Activated CD4-positive, alpha-beta T cell treated with anti-CD3 and anti-CD28 coated beads, Interleukin-2, amount 10 ng/mL, durations not matched to agents 24 days and 14 days (primary cell): Measurements from ENCODE around the gene MED12L. TPM values are rescaled to one million over a fixed set of nuclear protein-coding genes. Genes with fewer than 3 reads are reported as not detected.
A peak's percentile ranks its signal among the peaks of the same experiment; 100 is the strongest.

Experiments
- DNase-seq: peaks from one replicate; pipeline ENCODE4 v3.0.0; 2022
- H3K27ac Mint-ChIP-seq: one replicate; pipeline ENCODE4 v1.8.0; 2022; ENCODE audit warnings: mild to moderate bottlenecking, mixed read lengths
- H3K27me3 Mint-ChIP-seq: one replicate; pipeline ENCODE4 v1.8.0; 2022; ENCODE audit warnings: mixed read lengths
- H3K36me3 Mint-ChIP-seq: one replicate; pipeline ENCODE4 v1.8.0; 2022; ENCODE audit warnings: low read depth, mild to moderate bottlenecking, mixed read lengths
- H3K4me1 Mint-ChIP-seq: one replicate; pipeline ENCODE4 v1.8.0; 2021; ENCODE audit warnings: mixed read lengths
- H3K4me3 Mint-ChIP-seq: one replicate; pipeline ENCODE4 v1.8.0; 2022; ENCODE audit warnings: mild to moderate bottlenecking, moderate library complexity, mixed read lengths
- H3K9me3 Mint-ChIP-seq: one replicate; pipeline ENCODE4 v1.8.0; 2021; ENCODE audit warnings: mixed read lengths
- intact Hi-C: fragments of 100-400 bp; cut with micrococcal nuclease; formaldehyde crosslinking; loops from one replicate; pipeline ENCODE4 v1.15.1; 2023
- total RNA-seq: library from RNA; stranded (reverse); gene quantifications from 2 replicates; pipeline ENCODE4 v1.2.3, GENCODE V29; 2022

MED12L gene
- total RNA-seq, 1 donor from 2014 or later, result 4.9 TPM

DNA sequence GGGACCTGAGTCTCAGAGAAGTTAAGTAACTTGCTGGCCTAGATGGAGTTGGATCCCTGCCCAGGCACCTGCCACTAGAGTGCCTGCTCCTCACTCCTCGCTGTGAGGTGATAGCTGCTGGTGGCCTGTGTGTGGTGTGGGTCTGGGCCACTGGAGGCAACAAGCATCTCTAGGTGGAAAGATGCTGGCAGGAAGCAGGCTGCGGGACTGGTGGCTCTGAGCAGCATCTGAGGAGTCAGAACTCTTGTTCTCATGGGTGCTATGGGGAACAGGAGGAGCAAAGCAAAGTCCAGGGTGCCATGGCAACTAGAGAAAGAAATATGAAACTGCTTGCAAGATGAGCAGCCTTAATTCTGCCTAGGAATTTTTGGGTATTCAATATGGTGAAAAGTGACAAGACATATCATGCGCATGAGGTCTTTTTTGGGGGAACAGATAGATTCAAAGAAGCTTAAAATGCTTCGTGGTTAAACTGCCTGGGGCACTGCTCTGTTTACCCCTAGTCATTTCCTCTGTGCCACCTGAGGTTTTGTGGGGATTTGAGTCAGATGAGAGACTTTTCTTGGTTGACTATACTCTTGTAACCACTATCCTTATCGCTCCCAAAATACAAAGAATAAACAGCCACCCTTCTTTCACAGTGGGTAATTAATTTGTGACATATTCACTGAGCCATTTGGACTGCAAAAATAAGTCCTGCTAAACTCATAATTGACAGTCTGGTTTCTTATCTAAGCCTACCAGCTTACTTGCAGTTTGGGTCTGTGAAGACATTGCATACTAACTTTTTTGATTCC, 50.3 kb downstream of the MED12L start:
- Mint-ChIP-seq H3K4me1 (peaks cover 17% of the 10 kb centered on the region), H3K36me3 (no peaks in the 10 kb centered on the region), H3K4me3 (no peak overlapping the region), H3K9me3 (no peaks in the 10 kb centered on the region), H3K27ac (peak overlapping the region; percentile 82), H3K27me3 (peaks cover 22% of the 10 kb centered on the region)
- intact Hi-C loops, result no loop called here
- DNase-seq, result peak; percentile 81

DNA sequence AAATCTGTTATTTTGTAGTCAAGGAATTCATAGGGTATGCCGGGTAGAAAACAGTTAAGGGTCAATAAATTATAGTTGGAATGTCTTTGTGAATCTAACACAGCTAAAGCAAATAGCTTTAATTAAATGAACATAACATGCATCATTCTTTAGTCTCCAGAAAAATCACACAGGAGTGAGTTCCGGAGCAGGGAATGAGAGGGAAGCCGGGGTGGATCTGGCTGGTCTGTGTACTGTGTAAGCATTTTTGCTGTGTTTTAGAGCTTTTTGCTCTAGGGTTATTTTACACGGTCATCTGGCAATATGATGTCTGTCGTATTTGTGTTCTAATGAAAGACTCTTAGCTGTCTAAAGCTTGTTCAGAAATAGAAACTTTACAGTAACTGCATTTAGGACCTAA, 57.5 kb downstream of the MED12L start:
- no peaks in the 10 kb centered on the region for H3K9me3 Mint-ChIP-seq
- intact Hi-C loops, result no loop called here
- no peak for DNase-seq

DNA sequence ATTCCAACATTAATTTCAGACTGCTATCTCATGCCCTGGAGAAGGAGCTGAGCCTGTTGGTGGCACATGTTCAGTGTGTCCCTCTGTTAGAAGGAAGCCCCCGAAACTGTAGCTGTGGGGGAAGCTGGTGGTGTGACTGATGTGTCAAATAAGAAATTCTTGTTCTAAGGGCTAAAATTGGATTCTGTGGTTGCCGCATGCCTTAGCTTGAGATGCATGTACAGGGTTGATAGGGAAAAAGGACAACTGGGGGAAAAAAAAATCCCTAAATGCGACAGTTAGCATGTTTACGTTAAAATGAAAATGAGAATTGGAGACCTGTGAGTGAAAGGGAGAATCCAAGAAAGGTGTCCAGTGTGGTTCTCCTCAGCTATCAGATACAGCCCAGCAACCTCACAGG, 58.6 kb downstream of the MED12L start:
- H3K27ac Mint-ChIP-seq, result no peak overlapping the region
- H3K27me3 Mint-ChIP-seq, result peaks cover 29% of the 10 kb centered on the region
- no peak for DNase-seq
- no peaks in the 10 kb centered on the region for H3K36me3 Mint-ChIP-seq
- intact Hi-C loops, result no loop called here
- H3K4me3 Mint-ChIP-seq, result no peak overlapping the region
- H3K4me1 Mint-ChIP-seq, result no peaks in the 10 kb centered on the region
- no peaks in the 10 kb centered on the region for H3K9me3 Mint-ChIP-seq

More for the DNA sequence above, 57.5 kb downstream of the MED12L start:
- Mint-ChIP-seq H3K4me3 (no peak overlapping the region), H3K27me3 (peaks cover 32% of the 10 kb centered on the region), H3K36me3 (no peaks in the 10 kb centered on the region), H3K4me1 (no peaks in the 10 kb centered on the region), H3K27ac (no peak overlapping the region)

DNA sequence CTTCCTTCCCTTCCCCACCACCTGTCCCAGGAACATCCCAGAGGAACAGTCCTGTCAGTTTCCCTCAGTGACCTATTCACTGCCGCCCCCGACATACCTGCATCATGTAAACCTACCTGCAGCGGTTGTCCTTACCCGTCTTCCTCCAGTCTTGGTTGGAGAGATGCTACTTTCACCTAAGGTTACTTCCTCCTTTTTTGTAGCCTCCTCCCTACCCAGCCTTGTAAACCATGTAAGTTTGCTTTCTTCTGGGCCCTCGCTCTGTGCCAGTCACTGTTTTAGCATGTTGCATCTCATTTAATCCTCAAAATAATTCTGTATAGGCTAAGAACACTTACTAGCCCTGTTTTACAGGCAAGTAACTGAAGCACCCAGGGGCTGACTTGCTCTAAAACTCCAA, 59.3 kb downstream of the MED12L start:
- no peak for DNase-seq
- Mint-ChIP-seq H3K9me3 (no peaks in the 10 kb centered on the region), H3K4me3 (no peak overlapping the region), H3K27ac (no peak overlapping the region), H3K36me3 (no peaks in the 10 kb centered on the region), H3K4me1 (no peaks in the 10 kb centered on the region), H3K27me3 (peaks cover 29% of the 10 kb centered on the region)
- intact Hi-C loops, result no loop called here

DNA sequence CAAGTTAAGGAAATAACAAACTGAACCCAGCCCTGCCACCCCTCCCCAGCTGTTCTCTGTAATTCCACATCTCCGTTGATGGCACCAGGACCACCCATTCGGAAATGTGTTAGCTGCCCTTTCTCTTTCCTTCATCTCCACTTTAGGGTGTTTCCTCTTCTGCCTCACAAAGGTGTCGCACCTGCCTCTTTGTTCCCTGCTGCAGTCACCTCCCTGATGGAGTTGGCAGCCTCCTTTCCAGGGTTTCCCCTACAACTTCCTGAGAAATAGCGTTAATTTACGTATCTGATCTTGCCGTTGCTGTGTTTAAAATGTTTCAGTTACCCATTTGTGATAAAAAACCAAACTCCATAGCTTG, 60.2 kb downstream of the MED12L start:
- H3K27me3 Mint-ChIP-seq, result peaks cover 29% of the 10 kb centered on the region

DNA sequence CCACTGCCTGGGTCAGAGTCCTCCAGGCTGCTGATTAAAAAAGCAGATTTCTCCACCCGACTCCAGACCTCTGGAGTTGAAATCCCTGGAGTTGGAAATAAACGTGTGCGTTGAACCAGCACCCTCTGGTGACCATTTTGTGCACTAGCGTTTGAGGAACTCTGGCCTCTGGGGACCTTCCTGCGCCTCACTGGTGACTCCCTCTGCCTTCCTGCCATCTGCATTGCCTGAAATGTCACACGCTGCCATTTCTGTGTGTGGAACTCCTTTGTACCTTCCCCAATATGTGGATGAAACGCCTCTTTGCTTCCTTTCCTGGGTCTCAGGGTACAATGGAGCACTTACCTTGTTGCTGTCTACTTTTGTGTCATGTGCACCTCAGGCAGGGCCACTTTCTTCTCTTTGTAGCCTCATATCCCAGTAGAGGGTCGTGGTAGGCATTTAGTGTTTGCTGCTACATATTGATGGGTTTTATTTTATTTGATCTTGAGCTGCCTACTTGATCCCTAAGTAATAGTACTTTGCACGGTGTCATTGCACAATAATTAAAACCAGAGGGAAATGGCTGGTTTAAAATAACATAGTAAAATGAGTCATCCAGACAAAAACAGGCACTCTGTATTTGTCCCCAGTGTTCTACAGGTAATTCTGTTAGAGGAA, 60.7 kb downstream of the MED12L start:
- Mint-ChIP-seq H3K9me3 (no peaks in the 10 kb centered on the region), H3K27me3 (peaks cover 29% of the 10 kb centered on the region), H3K4me3 (no peak overlapping the region), H3K27ac (no peak overlapping the region), H3K4me1 (no peaks in the 10 kb centered on the region), H3K36me3 (no peaks in the 10 kb centered on the region)
- DNase-seq, result peak; percentile 86
- intact Hi-C loops, result loop anchor here (1.0 to 2.0 kb wide), 7 partner anchors 10 to 617 kb away; no protein-coding TSS in a partner anchor

More for the DNA sequence above, 60.2 kb downstream of the MED12L start:
- intact Hi-C loops, result loop anchor here (1.0 to 2.0 kb wide), 7 partner anchors 11 to 617 kb away; no protein-coding TSS in a partner anchor
- Mint-ChIP-seq H3K9me3 (no peaks in the 10 kb centered on the region), H3K36me3 (no peaks in the 10 kb centered on the region), H3K4me1 (no peaks in the 10 kb centered on the region), H3K4me3 (no peak overlapping the region), H3K27ac (no peak overlapping the region)
- DNase-seq, result no peak

DNA sequence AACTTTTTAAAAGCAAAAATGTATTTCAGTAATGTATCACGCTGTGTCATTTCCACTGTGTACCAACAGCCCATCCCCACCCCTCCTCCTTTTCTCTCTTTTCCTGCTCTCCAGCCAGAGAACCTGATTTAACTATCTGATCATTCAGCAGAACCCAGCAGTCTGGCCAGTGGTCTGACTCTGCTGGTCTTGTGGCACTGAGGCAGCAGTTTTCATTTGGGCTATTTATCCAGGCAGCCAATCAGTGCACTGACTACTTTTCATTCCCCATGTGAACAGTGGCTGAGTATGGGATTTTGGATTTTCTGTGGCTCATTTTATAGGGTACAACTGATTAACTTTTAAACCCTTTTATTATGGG, 61.2 kb downstream of the MED12L start:
- Mint-ChIP-seq H3K9me3 (no peaks in the 10 kb centered on the region), H3K36me3 (no peaks in the 10 kb centered on the region), H3K4me3 (no peak overlapping the region), H3K27ac (no peak overlapping the region), H3K27me3 (peaks cover 29% of the 10 kb centered on the region), H3K4me1 (no peaks in the 10 kb centered on the region)
- no peak for DNase-seq
- intact Hi-C loops, result loop anchor here (1.0 to 2.0 kb wide), 7 partner anchors 10 to 618 kb away; no protein-coding TSS in a partner anchor

DNA sequence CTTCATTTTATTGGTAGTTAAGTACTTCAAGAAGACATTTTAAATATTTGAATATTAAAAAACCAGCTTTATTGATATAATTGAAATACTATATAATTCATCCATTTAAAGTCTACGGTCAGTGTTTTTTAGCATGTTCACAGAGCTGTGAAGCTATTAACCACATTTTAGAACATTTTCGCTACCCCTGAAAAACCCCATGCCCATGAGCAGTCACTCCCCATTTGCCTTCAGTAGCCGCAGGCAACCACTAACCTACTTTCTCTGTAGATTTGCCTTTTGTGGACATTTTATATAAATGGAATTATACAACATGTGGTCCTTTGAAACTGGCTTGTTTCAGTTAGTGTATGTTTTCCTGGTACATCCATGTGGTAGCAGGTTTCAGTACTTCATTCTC, 61.8 kb downstream of the MED12L start:
- no peaks in the 10 kb centered on the region for H3K9me3 Mint-ChIP-seq
- peaks cover 25% of the 10 kb centered on the region for H3K27me3 Mint-ChIP-seq
- intact Hi-C loops, result loop anchor here (2.0 kb wide), 1 partner anchor 618 kb away; no protein-coding TSS in a partner anchor
- DNase-seq, result no peak
- no peaks in the 10 kb centered on the region for H3K4me1 Mint-ChIP-seq
- H3K27ac Mint-ChIP-seq, result no peak overlapping the region
- H3K4me3 Mint-ChIP-seq, result no peak overlapping the region
- no peaks in the 10 kb centered on the region for H3K36me3 Mint-ChIP-seq

DNA sequence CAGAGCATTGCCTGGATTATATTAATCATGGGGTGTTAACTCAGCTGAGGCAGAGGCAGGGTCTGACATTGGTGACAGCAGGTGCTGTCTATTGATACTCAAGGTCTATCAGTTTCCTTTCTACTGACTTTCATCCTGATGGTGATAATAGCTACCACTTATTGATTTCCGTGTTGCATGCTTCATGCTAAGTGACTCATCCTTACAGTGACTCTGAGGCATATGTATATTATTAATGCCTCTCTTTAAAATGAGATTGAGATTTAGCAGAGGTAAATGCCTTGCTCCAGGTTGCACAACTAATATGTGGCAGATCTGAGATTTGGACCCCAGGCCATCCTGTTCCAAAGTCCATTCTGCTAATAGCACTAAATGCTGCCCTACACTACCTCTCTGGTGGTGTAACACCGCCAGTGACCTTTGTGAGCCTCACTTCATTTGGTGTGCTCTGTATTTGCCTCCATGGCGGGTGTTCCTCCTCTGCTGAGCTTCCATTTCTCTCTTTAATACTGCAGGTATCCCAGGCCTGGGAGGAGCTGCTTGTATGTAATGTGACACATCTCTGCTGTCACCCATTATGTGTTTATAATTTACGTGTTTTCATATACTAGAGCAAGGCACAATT, 67.1 kb downstream of the MED12L start:
- H3K9me3 Mint-ChIP-seq, result no peaks in the 10 kb centered on the region
- peaks cover 10% of the 10 kb centered on the region for H3K27me3 Mint-ChIP-seq
- no peak overlapping the region for H3K4me3 Mint-ChIP-seq
- no peak overlapping the region for H3K27ac Mint-ChIP-seq
- H3K36me3 Mint-ChIP-seq, result no peaks in the 10 kb centered on the region
- H3K4me1 Mint-ChIP-seq, result no peaks in the 10 kb centered on the region
- intact Hi-C loops, result no loop called here
- no peak for DNase-seq

DNA sequence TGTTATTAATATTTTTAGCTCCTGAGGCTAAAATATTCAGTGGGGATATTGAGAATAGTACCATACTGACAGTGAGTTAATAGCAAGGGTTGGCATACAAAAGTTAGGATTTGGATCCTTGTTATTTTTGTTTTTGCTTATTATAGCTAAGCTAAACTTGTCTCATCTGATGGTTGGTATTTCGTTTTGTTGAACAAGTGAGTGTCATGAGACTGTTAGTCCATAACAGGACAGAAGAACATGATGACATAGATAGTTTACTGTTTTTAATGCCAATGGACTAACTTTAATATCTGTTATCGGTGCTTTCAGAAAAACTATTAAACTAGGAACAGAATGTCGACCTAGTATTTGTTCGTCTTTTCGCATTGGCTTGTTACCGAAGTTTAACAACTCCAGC, 69.1 kb downstream of the MED12L start:
- Mint-ChIP-seq H3K27ac (no peak overlapping the region), H3K27me3 (peaks cover 10% of the 10 kb centered on the region), H3K4me3 (no peak overlapping the region), H3K9me3 (no peaks in the 10 kb centered on the region), H3K36me3 (no peaks in the 10 kb centered on the region), H3K4me1 (no peaks in the 10 kb centered on the region)
- DNase-seq, result no peak
- intact Hi-C loops, result no loop called here

DNA sequence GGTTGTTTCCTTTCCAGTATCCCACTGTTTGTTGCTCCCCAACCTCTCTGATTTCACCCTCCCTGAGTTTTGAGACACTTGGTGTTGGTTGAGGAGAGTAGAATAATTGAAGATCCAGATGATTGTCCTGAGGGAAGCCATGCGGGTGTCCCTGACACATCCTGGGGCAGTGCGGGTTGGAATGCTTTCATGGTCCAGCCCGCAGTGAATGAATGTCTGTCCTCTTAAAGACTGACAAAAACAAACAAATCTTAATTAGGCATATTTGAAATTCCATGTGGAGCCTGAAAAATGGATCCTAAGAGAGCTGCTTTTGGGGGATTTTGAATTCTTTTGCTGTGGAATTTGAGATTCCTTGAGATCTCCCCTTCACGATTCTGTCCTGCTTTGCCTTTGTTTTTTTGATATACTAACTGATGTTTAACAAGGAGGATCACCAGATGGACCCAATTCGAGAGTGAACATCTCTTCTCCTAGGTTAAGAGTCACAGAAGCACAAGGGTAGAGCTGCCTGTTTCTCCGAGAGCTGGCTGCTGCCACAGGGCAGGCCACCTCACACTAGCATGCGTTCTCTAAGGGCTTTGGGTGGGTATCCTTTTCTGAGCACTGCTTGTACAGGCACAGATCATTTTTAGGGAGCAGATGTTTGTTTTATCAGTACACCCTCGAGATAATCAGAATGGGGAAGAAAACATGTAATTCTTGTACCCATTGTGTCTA, 70.1 kb downstream of the MED12L start:
- Mint-ChIP-seq H3K27me3 (peaks cover 11% of the 10 kb centered on the region), H3K36me3 (no peaks in the 10 kb centered on the region), H3K9me3 (no peaks in the 10 kb centered on the region), H3K27ac (no peak overlapping the region), H3K4me3 (no peak overlapping the region), H3K4me1 (no peaks in the 10 kb centered on the region)
- intact Hi-C loops, result loop anchor here (1.0 kb wide), 1 partner anchor 9 kb away; no protein-coding TSS in a partner anchor
- no peak for DNase-seq

DNA sequence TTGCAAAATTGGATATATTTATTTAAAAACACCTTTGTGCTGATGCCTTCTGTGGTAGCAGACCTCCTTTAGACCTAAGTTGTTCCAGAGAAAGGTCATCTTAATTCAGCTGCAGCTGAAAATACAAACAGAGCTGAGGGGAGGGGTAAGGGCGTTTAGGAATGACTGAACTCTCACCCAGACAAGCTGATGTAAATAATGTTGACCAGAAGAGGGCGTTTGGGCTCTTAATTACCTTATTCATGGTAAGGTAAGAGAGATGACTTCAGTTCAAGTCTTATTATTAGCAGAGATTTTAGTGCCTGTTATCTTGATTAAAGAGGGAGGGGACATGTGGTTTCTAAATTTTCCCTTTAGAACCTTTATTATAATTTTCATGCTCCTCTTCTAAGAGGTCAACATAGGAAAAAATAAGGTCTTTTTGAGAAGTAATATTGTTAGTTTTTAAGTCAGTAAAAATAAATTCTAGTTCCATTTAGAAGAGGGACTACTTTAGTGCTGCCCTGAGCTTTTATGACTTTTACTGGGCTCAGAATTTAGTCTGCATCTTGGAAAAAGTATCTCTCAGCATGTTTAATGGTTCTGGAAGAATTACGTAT, 71.3 kb downstream of the MED12L start:
- Mint-ChIP-seq H3K4me1 (no peaks in the 10 kb centered on the region), H3K27ac (no peak overlapping the region), H3K36me3 (no peaks in the 10 kb centered on the region), H3K4me3 (no peak overlapping the region), H3K27me3 (peaks cover 18% of the 10 kb centered on the region), H3K9me3 (no peaks in the 10 kb centered on the region)
- intact Hi-C loops, result loop anchor here (1.0 kb wide), 1 partner anchor 10 kb away; no protein-coding TSS in a partner anchor
- DNase-seq, result peak; percentile 83

DNA sequence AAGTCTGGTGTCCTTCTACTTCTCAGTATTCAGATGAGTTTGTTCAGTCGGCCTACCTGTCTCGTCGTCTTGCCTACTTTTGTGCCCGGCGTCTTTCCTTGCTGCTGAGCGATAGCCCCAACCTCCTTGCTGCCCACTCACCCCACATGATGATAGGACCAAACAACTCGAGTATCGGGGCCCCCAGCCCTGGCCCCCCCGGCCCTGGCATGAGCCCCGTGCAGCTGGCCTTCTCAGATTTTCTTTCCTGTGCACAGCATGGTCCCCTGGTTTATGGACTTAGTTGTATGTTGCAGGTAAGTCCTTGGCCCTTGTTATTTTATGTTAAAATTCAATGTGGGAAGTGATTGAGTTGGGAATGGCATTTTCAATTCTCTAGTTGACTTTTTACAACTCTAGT, 74.3 kb downstream of the MED12L start:
- Mint-ChIP-seq H3K27me3 (peaks cover 18% of the 10 kb centered on the region), H3K4me1 (no peaks in the 10 kb centered on the region), H3K4me3 (no peak overlapping the region), H3K36me3 (no peaks in the 10 kb centered on the region), H3K27ac (no peak overlapping the region), H3K9me3 (no peaks in the 10 kb centered on the region)
- intact Hi-C loops, result no loop called here
- no peak for DNase-seq
